Karpas-422 (cell line): ENCODE results near the gene RFT1. TPM values are rescaled to one million over a fixed set of nuclear protein-coding genes. Genes with fewer than 3 reads are reported as not detected.

Source experiments
- DNase-seq: peaks from one replicate; pipeline ENCODE4 v3.0.0-alpha.2; 2015
- H2AFZ ChIP-seq: fragments of 200-600 bp; sonication (generic); 2 replicates; pipeline ENCODE4 v1.6.1; 2014; ENCODE audit warnings: antibody characterized with exemption, low read length, mixed read lengths
- H3K27ac ChIP-seq: fragments of 200-600 bp; sonication (generic); 2 replicates; pipeline ENCODE4 v1.5.1; 2014; ENCODE audit warnings: mild to moderate bottlenecking, low read length, moderate library complexity
- H3K27me3 ChIP-seq: fragments of 200-600 bp; sonication (generic); 2 replicates; pipeline ENCODE4 v1.6.1; 2014; ENCODE audit warnings: low read length, mixed read lengths
- H3K36me3 ChIP-seq: fragments of 200-600 bp; sonication (generic); 2 replicates; pipeline ENCODE4 v1.6.1; 2014; ENCODE audit warnings: low read length, mixed read lengths; ENCODE audit not compliant: insufficient read depth
- H3K4me1 ChIP-seq: fragments of 200-600 bp; sonication (generic); 2 replicates; pipeline ENCODE4 v1.6.1; 2014; ENCODE audit warnings: mild to moderate bottlenecking, low read length, mixed read lengths
- H3K4me2 ChIP-seq: fragments of 200-600 bp; sonication (generic); 2 replicates; pipeline ENCODE4 v1.6.1; 2014; ENCODE audit warnings: low read length, low read depth, mild to moderate bottlenecking; ENCODE audit not compliant: poor library complexity, severe bottlenecking
- H3K4me3 ChIP-seq: fragments of 200-600 bp; sonication (generic); 2 replicates; pipeline ENCODE4 v1.5.1; 2014; ENCODE audit warnings: mild to moderate bottlenecking, antibody characterized with exemption, low read length, mixed read lengths
- H3K79me2 ChIP-seq: fragments of 200-600 bp; sonication (generic); 2 replicates; pipeline ENCODE4 v1.6.1; 2014; ENCODE audit warnings: mild to moderate bottlenecking, low read length, mixed read lengths
- H3K9ac ChIP-seq: fragments of 200-600 bp; sonication (generic); 2 replicates; pipeline ENCODE4 v1.6.0; 2014; ENCODE audit warnings: low read length
- H3K9me2 ChIP-seq: fragments of 200-600 bp; sonication (generic), shearing (Covaris generic); replicated peaks from 2 replicates; pipeline ENCODE4 v1.6.0; 2014; ENCODE audit warnings: mild to moderate bottlenecking, low read length, moderate library complexity; ENCODE audit not compliant: insufficient read depth
- H3K9me3 ChIP-seq: fragments of 300-700, 200-600 bp; sonication (generic); 2 replicates; pipeline ENCODE4 v1.6.1; 2014; ENCODE audit warnings: low read length, mixed read lengths
- H4K20me1 ChIP-seq: fragments of 200-600 bp; sonication (generic); 2 replicates; pipeline ENCODE4 v1.6.1; 2014; ENCODE audit warnings: mild to moderate bottlenecking, antibody characterized with exemption, low read length, low read depth; ENCODE audit not compliant: insufficient read depth
- total RNA-seq: library from RNA; depleted of rRNA; stranded (reverse); fragments of >200 nt; shearing (Covaris generic); gene quantifications from 2 replicates; pipeline ENCODE4 v1.2.3, GENCODE V29; 2014; ENCODE audit warnings: low replicate concordance

Gene RFT1
- total RNA-seq, 1 experiment from 2014 or later = 29.9 TPM

GRCh38 chr3:53079791-53080555 lies 50.3 kb downstream of the RFT1 start:
- H3K79me2 ChIP-seq = no peaks in the 10 kb centered on the region

GRCh38 chr3:53079147-53079546 lies 51.1 kb downstream of the RFT1 start:
- H3K36me3 ChIP-seq = no peaks in the 10 kb centered on the region
- DNase-seq = no peak
- H3K27me3 ChIP-seq = no peaks in the 10 kb centered on the region
- H3K4me1 ChIP-seq = 0 out of 2 replicates have a peak, but pooled peaks cover 3% of the 10 kb centered on the region
- no peaks in the 10 kb centered on the region for H3K9me2 ChIP-seq
- H4K20me1 ChIP-seq = no peaks in the 10 kb centered on the region
- H3K79me2 ChIP-seq = no peaks in the 10 kb centered on the region
- H2AFZ ChIP-seq = no peak overlapping the region
- no peaks in the 10 kb centered on the region for H3K9me3 ChIP-seq
- no peak overlapping the region for H3K4me2 ChIP-seq
- H3K9ac ChIP-seq = no peak overlapping the region
- no peak overlapping the region for H3K27ac ChIP-seq
- H3K4me3 ChIP-seq = no peak overlapping the region

More at GRCh38 chr3:53079791-53080555, 50.3 kb downstream of the RFT1 start:
- no peak overlapping the region for H2AFZ ChIP-seq
- H3K27ac ChIP-seq = no peak overlapping the region
- H3K4me1 ChIP-seq = 0 out of 2 replicates have a peak, but pooled peaks cover 3% of the 10 kb centered on the region
- no peak for DNase-seq
- H3K27me3 ChIP-seq = no peaks in the 10 kb centered on the region
- no peak overlapping the region for H3K4me3 ChIP-seq
- no peaks in the 10 kb centered on the region for H3K36me3 ChIP-seq
- no peak overlapping the region for H3K4me2 ChIP-seq
- H3K9ac ChIP-seq = no peak overlapping the region
- H3K9me2 ChIP-seq = no peaks in the 10 kb centered on the region
- H4K20me1 ChIP-seq = no peaks in the 10 kb centered on the region
- no peaks in the 10 kb centered on the region for H3K9me3 ChIP-seq

GRCh38 chr3:53078656-53079055 lies 51.6 kb downstream of the RFT1 start:
- DNase-seq = no peak
- Histone ChIP-seq H3K4me2 (no peak overlapping the region), H3K27me3 (no peaks in the 10 kb centered on the region), H3K27ac (no peak overlapping the region), H3K4me1 (peaks cover 5% of the 10 kb centered on the region), H3K4me3 (no peak overlapping the region), H2AFZ (no peak overlapping the region), H3K36me3 (no peaks in the 10 kb centered on the region), H3K9me2 (no peaks in the 10 kb centered on the region), H3K9me3 (no peaks in the 10 kb centered on the region), H3K79me2 (no peaks in the 10 kb centered on the region), H4K20me1 (no peaks in the 10 kb centered on the region), H3K9ac (no peak overlapping the region)

GRCh38 chr3:53077476-53078220 lies 52.6 kb downstream of the RFT1 start:
- no peak overlapping the region for H3K4me2 ChIP-seq
- no peaks in the 10 kb centered on the region for H3K9me3 ChIP-seq
- no peaks in the 10 kb centered on the region for H3K9me2 ChIP-seq
- no peak overlapping the region for H2AFZ ChIP-seq
- H3K9ac ChIP-seq = no peak overlapping the region
- no peak overlapping the region for H3K27ac ChIP-seq
- H3K79me2 ChIP-seq = no peaks in the 10 kb centered on the region
- no peaks in the 10 kb centered on the region for H3K36me3 ChIP-seq
- no peak for DNase-seq
- no peaks in the 10 kb centered on the region for H3K27me3 ChIP-seq
- no peak overlapping the region for H3K4me3 ChIP-seq
- H3K4me1 ChIP-seq = peaks cover 14% of the 10 kb centered on the region
- no peaks in the 10 kb centered on the region for H4K20me1 ChIP-seq

- no peaks in the 10 kb centered on the region for H3K36me3 ChIP-seq
- H3K4me3 ChIP-seq = no peak overlapping the region
- H3K27me3 ChIP-seq = no peaks in the 10 kb centered on the region
- peaks cover 19% of the 10 kb centered on the region for H3K4me1 ChIP-seq
- no peaks in the 10 kb centered on the region for H3K9me2 ChIP-seq
- H4K20me1 ChIP-seq = no peaks in the 10 kb centered on the region
- H3K27ac ChIP-seq = no peak overlapping the region
- H3K79me2 ChIP-seq = no peaks in the 10 kb centered on the region
- H3K9me3 ChIP-seq = no peaks in the 10 kb centered on the region
- no peak for DNase-seq
- H3K4me2 ChIP-seq = no peak overlapping the region
- no peak overlapping the region for H3K9ac ChIP-seq
- no peak overlapping the region for H2AFZ ChIP-seq
Observed at GRCh38 chr3:53075743-53076140, 54.5 kb downstream of the RFT1 start.

- no peak for DNase-seq
- H2AFZ ChIP-seq = no peak overlapping the region
- no peak overlapping the region for H3K4me3 ChIP-seq
- H3K27ac ChIP-seq = no peak overlapping the region
- H3K9me2 ChIP-seq = no peaks in the 10 kb centered on the region
- H3K36me3 ChIP-seq = no peaks in the 10 kb centered on the region
- H3K27me3 ChIP-seq = no peaks in the 10 kb centered on the region
- H3K9ac ChIP-seq = no peak overlapping the region
- H4K20me1 ChIP-seq = no peaks in the 10 kb centered on the region
- no peak overlapping the region for H3K4me2 ChIP-seq
- H3K79me2 ChIP-seq = no peaks in the 10 kb centered on the region
- no peaks in the 10 kb centered on the region for H3K9me3 ChIP-seq
- peaks cover 19% of the 10 kb centered on the region for H3K4me1 ChIP-seq
Observed at GRCh38 chr3:53074761-53075742, 55.2 kb downstream of the RFT1 start.

- no peak overlapping the region for H3K4me3 ChIP-seq
- no peak for DNase-seq
- H3K36me3 ChIP-seq = no peaks in the 10 kb centered on the region
- no peak overlapping the region for H3K27ac ChIP-seq
- no peak overlapping the region for H3K4me2 ChIP-seq
- no peaks in the 10 kb centered on the region for H3K9me3 ChIP-seq
- no peaks in the 10 kb centered on the region for H3K27me3 ChIP-seq
- peaks cover 19% of the 10 kb centered on the region for H3K4me1 ChIP-seq
- H3K9me2 ChIP-seq = no peaks in the 10 kb centered on the region
- no peaks in the 10 kb centered on the region for H4K20me1 ChIP-seq
- 0 out of 2 replicates have a peak overlapping the region, but pooled peaks have one; percentile 80 for H3K9ac ChIP-seq
- no peak overlapping the region for H2AFZ ChIP-seq
- no peaks in the 10 kb centered on the region for H3K79me2 ChIP-seq
Observed at GRCh38 chr3:53074366-53074696, 55.9 kb downstream of the RFT1 start.
